Epithelial cell of esophagus (primary cell): Measurements from ENCODE around the gene COX4I1.

ENCODE experiments used
- DNase-seq: peaks from one replicate; pipeline ENCODE4 v3.0.0; 2010; ENCODE audit warnings: low read depth
- H3K4me3 ChIP-seq: 2 replicates; pipeline ENCODE4 v1.5.1; 2011; ENCODE audit warnings: mild to moderate bottlenecking, low read length, control low read depth
- CTCF ChIP-seq: IDR thresholded peaks from 2 replicates; pipeline ENCODE4 v1.5.1; 2011; ENCODE audit warnings: low read depth, mild to moderate bottlenecking, low read length, control low read depth, inconsistent platforms; ENCODE audit not compliant: insufficient read depth; ENCODE audit errors: missing control alignments

The COX4I1 gene

GRCh38 chr16:85767531-85767930 is 32.0 kb upstream of the COX4I1 start:
- H3K4me3 ChIP-seq = no peak overlapping the region
- peak; percentile 94 for DNase-seq
- TF ChIP-seq CTCF = no peak

- no peak for DNase-seq
- no peak overlapping the region for H3K4me3 ChIP-seq
- TF ChIP-seq CTCF = no peak
Measured at GRCh38 chr16:85768199-85768598, 31.3 kb upstream of the COX4I1 start.

GRCh38 chr16:85770741-85771140 is 28.8 kb upstream of the COX4I1 start:
- no peak for DNase-seq
- TF ChIP-seq CTCF = no peak
- H3K4me3 ChIP-seq = no peak overlapping the region

GRCh38 chr16:85773044-85773443 is 26.5 kb upstream of the COX4I1 start:
- no peak for TF ChIP-seq CTCF
- DNase-seq = no peak
- H3K4me3 ChIP-seq = no peak overlapping the region

GRCh38 chr16:85774136-85774535 is 25.4 kb upstream of the COX4I1 start:
- no peak for TF ChIP-seq CTCF
- no peak overlapping the region for H3K4me3 ChIP-seq
- no peak for DNase-seq

- no peak for TF ChIP-seq CTCF
- H3K4me3 ChIP-seq = no peak overlapping the region
- no peak for DNase-seq
Measured at GRCh38 chr16:85774811-85775210, 24.7 kb upstream of the COX4I1 start.

GRCh38 chr16:85777583-85778310 is 21.7 kb upstream of the COX4I1 start:
- TF ChIP-seq CTCF = no peak
- peak; percentile 90 for DNase-seq
- no peak overlapping the region for H3K4me3 ChIP-seq
